ENCODE measurements around the gene ARL5C. TPM values are rescaled to one million over a fixed set of nuclear protein-coding genes. Genes with fewer than 3 reads are reported as not detected.
"Not testable (repeated sequence)": the region's sequence is repeated elsewhere in the genome, so short reads cannot be mapped to it uniquely, and the experiment has no call there.

The ARL5C gene
- total RNA-seq, 1 donor from 2014 or later = not detected

GRCh38 chr17:39138431-39139160 lies 27.4 kb downstream of the ARL5C start:
- intact Hi-C loops (cut with micrococcal nuclease) = no loop called here
- no peaks in the 10 kb centered on the region for H3K36me3 Mint-ChIP-seq (ENCODE audit: low read depth)
- peaks cover 3% of the 10 kb centered on the region for H3K27me3 Mint-ChIP-seq
- no peak overlapping the region for H3K4me3 Mint-ChIP-seq
- no peaks in the 10 kb centered on the region for H3K4me1 Mint-ChIP-seq
- no peak overlapping the region for H3K27ac Mint-ChIP-seq
- no peak for DNase-seq
- H3K9me3 Mint-ChIP-seq = no peaks in the 10 kb centered on the region

GRCh38 chr17:39134878-39135277 lies 31.1 kb downstream of the ARL5C start:
- DNase-seq = no peak
- Mint-ChIP-seq H3K27ac (no peak overlapping the region), H3K36me3 (ENCODE audit: low read depth) (no peaks in the 10 kb centered on the region), H3K27me3 (peaks cover 3% of the 10 kb centered on the region), H3K4me1 (no peaks in the 10 kb centered on the region), H3K9me3 (no peaks in the 10 kb centered on the region), H3K4me3 (no peak overlapping the region)
- intact Hi-C loops (cut with micrococcal nuclease) = no loop called here

GRCh38 chr17:39132192-39132610 lies 33.8 kb downstream of the ARL5C start:
- no peaks in the 10 kb centered on the region for H3K36me3 Mint-ChIP-seq (ENCODE audit: low read depth)
- no peak overlapping the region for H3K4me3 Mint-ChIP-seq
- no peak overlapping the region for H3K27ac Mint-ChIP-seq
- H3K27me3 Mint-ChIP-seq = peaks cover 3% of the 10 kb centered on the region
- H3K4me1 Mint-ChIP-seq = no peaks in the 10 kb centered on the region
- intact Hi-C loops (cut with micrococcal nuclease) = no loop called here
- DNase-seq = no peak
- H3K9me3 Mint-ChIP-seq = no peaks in the 10 kb centered on the region

- Mint-ChIP-seq H3K4me3 (no peak overlapping the region), H3K36me3 (ENCODE audit: low read depth) (no peaks in the 10 kb centered on the region), H3K4me1 (no peaks in the 10 kb centered on the region), H3K9me3 (no peaks in the 10 kb centered on the region), H3K27ac (no peak overlapping the region), H3K27me3 (peaks cover 3% of the 10 kb centered on the region)
- intact Hi-C loops (cut with micrococcal nuclease) = no loop called here
- no peak for DNase-seq
These were observed 34.3 kb downstream of the ARL5C start for GRCh38 chr17:39131616-39132015.

GRCh38 chr17:39130205-39130604 lies 35.8 kb downstream of the ARL5C start:
- intact Hi-C loops (cut with micrococcal nuclease) = no loop called here
- Mint-ChIP-seq H3K36me3 (ENCODE audit: low read depth) (no peaks in the 10 kb centered on the region), H3K27ac (no peak overlapping the region), H3K4me1 (no peaks in the 10 kb centered on the region), H3K27me3 (peaks cover 3% of the 10 kb centered on the region), H3K9me3 (no peaks in the 10 kb centered on the region), H3K4me3 (no peak overlapping the region)
- no peak for DNase-seq

- DNase-seq; H3K36me3 Mint-ChIP-seq (ENCODE audit: low read depth); H3K9me3 Mint-ChIP-seq; intact Hi-C loops (cut with micrococcal nuclease); H3K4me3 Mint-ChIP-seq; H3K4me1 Mint-ChIP-seq; H3K27ac Mint-ChIP-seq; H3K27me3 Mint-ChIP-seq: not testable (repeated sequence)
These were observed 36.4 kb downstream of the ARL5C start for GRCh38 chr17:39129544-39129943.

GRCh38 chr17:39126436-39126835 lies 39.5 kb downstream of the ARL5C start:
- no peak overlapping the region for H3K4me3 Mint-ChIP-seq
- H3K36me3 Mint-ChIP-seq (ENCODE audit: low read depth) = no peaks in the 10 kb centered on the region
- no peak for DNase-seq
- no peaks in the 10 kb centered on the region for H3K9me3 Mint-ChIP-seq
- H3K4me1 Mint-ChIP-seq = no peaks in the 10 kb centered on the region
- H3K27ac Mint-ChIP-seq = no peak overlapping the region
- intact Hi-C loops (cut with micrococcal nuclease) = no loop called here
- no peaks in the 10 kb centered on the region for H3K27me3 Mint-ChIP-seq

- H3K4me3 Mint-ChIP-seq = no peak overlapping the region
- no peaks in the 10 kb centered on the region for H3K36me3 Mint-ChIP-seq (ENCODE audit: low read depth)
- H3K9me3 Mint-ChIP-seq = no peaks in the 10 kb centered on the region
- H3K27ac Mint-ChIP-seq = no peak overlapping the region
- no peak for DNase-seq
- intact Hi-C loops (cut with micrococcal nuclease) = no loop called here
- H3K4me1 Mint-ChIP-seq = no peaks in the 10 kb centered on the region
- H3K27me3 Mint-ChIP-seq = no peaks in the 10 kb centered on the region
These were observed 40.7 kb downstream of the ARL5C start for GRCh38 chr17:39125143-39125875.

- intact Hi-C loops (cut with micrococcal nuclease) = no loop called here
- no peaks in the 10 kb centered on the region for H3K27me3 Mint-ChIP-seq
- H3K4me3 Mint-ChIP-seq = no peak overlapping the region
- no peak overlapping the region for H3K27ac Mint-ChIP-seq
- no peak for DNase-seq
- H3K36me3 Mint-ChIP-seq (ENCODE audit: low read depth) = no peaks in the 10 kb centered on the region
- no peaks in the 10 kb centered on the region for H3K9me3 Mint-ChIP-seq
- peaks cover 2% of the 10 kb centered on the region for H3K4me1 Mint-ChIP-seq
These were observed 42.3 kb downstream of the ARL5C start for GRCh38 chr17:39123627-39124026.

- Mint-ChIP-seq H3K9me3 (no peaks in the 10 kb centered on the region), H3K27ac (no peak overlapping the region), H3K27me3 (no peaks in the 10 kb centered on the region), H3K4me3 (no peak overlapping the region), H3K36me3 (ENCODE audit: low read depth) (no peaks in the 10 kb centered on the region), H3K4me1 (peaks cover 2% of the 10 kb centered on the region)
- no peak for DNase-seq
- intact Hi-C loops (cut with micrococcal nuclease) = no loop called here
These were observed 43.0 kb downstream of the ARL5C start for GRCh38 chr17:39122991-39123390.

GRCh38 chr17:39121919-39122318 lies 44.0 kb downstream of the ARL5C start:
- intact Hi-C loops (cut with micrococcal nuclease); H3K27me3 Mint-ChIP-seq; H3K9me3 Mint-ChIP-seq; H3K27ac Mint-ChIP-seq; DNase-seq; H3K4me1 Mint-ChIP-seq; H3K4me3 Mint-ChIP-seq; H3K36me3 Mint-ChIP-seq (ENCODE audit: low read depth): not testable (repeated sequence)

- no peaks in the 10 kb centered on the region for H3K9me3 Mint-ChIP-seq
- H3K4me3 Mint-ChIP-seq = no peak overlapping the region
- intact Hi-C loops (cut with micrococcal nuclease) = no loop called here
- no peaks in the 10 kb centered on the region for H3K36me3 Mint-ChIP-seq (ENCODE audit: low read depth)
- no peak overlapping the region for H3K27ac Mint-ChIP-seq
- peaks cover 4% of the 10 kb centered on the region for H3K27me3 Mint-ChIP-seq
- no peak for DNase-seq
- peaks cover 2% of the 10 kb centered on the region for H3K4me1 Mint-ChIP-seq
These were observed 47.1 kb downstream of the ARL5C start for GRCh38 chr17:39118674-39119419.

- no peaks in the 10 kb centered on the region for H3K9me3 Mint-ChIP-seq
- H3K27me3 Mint-ChIP-seq = peaks cover 4% of the 10 kb centered on the region
- no peak overlapping the region for H3K27ac Mint-ChIP-seq
- DNase-seq = no peak
- intact Hi-C loops (cut with micrococcal nuclease) = no loop called here
- H3K36me3 Mint-ChIP-seq (ENCODE audit: low read depth) = no peaks in the 10 kb centered on the region
- H3K4me1 Mint-ChIP-seq = peaks cover 2% of the 10 kb centered on the region
- H3K4me3 Mint-ChIP-seq = no peak overlapping the region
These were observed 49.7 kb downstream of the ARL5C start for GRCh38 chr17:39116224-39116623.

GRCh38 chr17:39115135-39115534 lies 50.8 kb downstream of the ARL5C start:
- no peak overlapping the region for H3K4me3 Mint-ChIP-seq

More at GRCh38 chr17:39115135-39115534, 50.8 kb downstream of the ARL5C start:
- no peak for DNase-seq
- Mint-ChIP-seq H3K27ac (peak overlapping the region; percentile 45), H3K27me3 (peaks cover 4% of the 10 kb centered on the region), H3K36me3 (ENCODE audit: low read depth) (no peaks in the 10 kb centered on the region), H3K9me3 (no peaks in the 10 kb centered on the region), H3K4me1 (peaks cover 2% of the 10 kb centered on the region)
- intact Hi-C loops (cut with micrococcal nuclease) = no loop called here
